Measurements from ENCODE around the gene SMG6.
"Not testable (repeated sequence)": the region's sequence is repeated elsewhere in the genome, so short reads cannot be mapped to it uniquely, and the experiment has no call there.

- not testable (repeated sequence) for TF ChIP-seq POLR2A, CTCF, POLR2AphosphoS5 (IDR thresholded peaks at IDR 0.05)
Observed at GRCh38 chr17:2199386-2199785, 104.2 kb downstream of the SMG6 start.
